ENCODE data around the gene TANK.

DNA sequence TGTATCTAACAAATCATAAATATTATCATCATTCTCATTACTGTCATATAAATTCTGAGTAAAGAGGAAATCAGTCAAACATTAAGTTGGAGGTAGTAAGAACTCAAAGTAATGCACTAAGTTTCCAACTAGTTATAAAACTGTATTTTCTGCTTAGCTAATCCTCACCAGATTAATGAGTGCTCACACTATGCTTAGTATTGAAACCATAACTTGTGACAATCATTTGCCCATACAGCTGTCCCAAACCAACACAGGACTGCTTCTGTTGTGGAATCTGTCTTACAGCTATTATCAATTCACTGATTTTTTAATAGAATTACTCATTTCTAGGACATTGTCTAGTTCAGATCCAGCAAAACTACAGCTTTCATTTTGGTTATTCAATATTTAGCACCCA lies 41.5 kb upstream of the TANK start:
- TF ChIP-seq CTCF (IDR thresholded peaks at IDR 0.05; ENCODE audit: extremely low read depth in 1 of 2, insufficient read depth in 1 of 2, low read depth in 1 of 2, low read length in 2 of 2), result no peak
- no peak for TF ChIP-seq POLR2A (IDR thresholded peaks at IDR 0.05; ENCODE audit: low read depth, low read length)
- no peak for TF ChIP-seq FOS (IDR thresholded peaks at IDR 0.05; ENCODE audit: borderline replicate concordance, insufficient read depth, low read length)
